Thyroid gland (tissue), 4 donors: ENCODE measurements around the gene PRRC1. TPM values are rescaled to one million over a fixed set of nuclear protein-coding genes. Genes with fewer than 3 reads are reported as not detected.
A peak's percentile ranks its signal among the peaks of the same experiment; 100 is the strongest.
"Not testable (repeated sequence)": the region's sequence is repeated elsewhere in the genome, so short reads cannot be mapped to it uniquely, and the experiment has no call there.

Experiments used
- DNase-seq, 2 donors: peaks; one replicate each; pipeline ENCODE4 v3.0.0-alpha.2; 2019
- H3K27ac ChIP-seq, 3 donors: fragments of 200-600 bp; sonication (generic); 1 replicate in 2 of 3; 2 replicates in 1 of 3; pipeline ENCODE4 v1.5.1; 2016 to 2019; ENCODE audit warnings: mild to moderate bottlenecking in 1 of 3, moderate library complexity in 1 of 3
- H3K27me3 ChIP-seq: fragments of 200-600 bp; sonication (generic); one replicate; pipeline ENCODE4 v1.5.1; 2019
- H3K36me3 ChIP-seq, 2 donors: fragments of 200-600 bp; sonication (generic); one replicate each; pipeline ENCODE4 v1.5.1; 2016 to 2019
- H3K4me1 ChIP-seq, 2 donors: fragments of 200-600 bp; sonication (generic); one replicate each; pipeline ENCODE4 v1.5.1; 2017 to 2019
- H3K4me3 ChIP-seq, 3 donors: fragments of 200-600 bp; sonication (generic); replicated peaks in 1 of 3; 1 replicate in 2 of 3; 2 replicates in 1 of 3; pipeline ENCODE4 v1.5.1; 2016; ENCODE audit warnings: mild to moderate bottlenecking in 1 of 3
- H3K9me3 ChIP-seq: fragments of 200-600 bp; sonication (generic); one replicate; pipeline ENCODE4 v1.5.1; 2017
- POLR2A ChIP-seq, 2 donors: fragments of 450-650 bp; IDR thresholded peaks; one replicate each; pipeline ENCODE4 v1.6.1; 2017; ENCODE audit warnings: antibody characterized with exemption in 2 of 2, mild to moderate bottlenecking in 2 of 2, moderate library complexity in 1 of 2
- WGBS, 2 donors: methylation state at CpG; one replicate each; pipeline ENCODE4 v1.1.5; 2017; 5-methylcytosine and 5-hydroxymethylcytosine counted together
- intact Hi-C: fragments of 100-400 bp; cut with DNase I; formaldehyde crosslinking; loops from one replicate; pipeline ENCODE4 v1.15.1; 2023
- total RNA-seq, 4 donors: library from RNA; depleted of rRNA; stranded (reverse); fragments of >200 nt; gene quantifications; one replicate each; pipeline ENCODE4 v1.2.3, GENCODE V29; 2016
- TF ChIP-seq, protein P1 (sequence below), 6 experiments: fragments of 200-600 bp in 3 of 6; fragments of 450-650 bp in 3 of 6; sonication (generic) in 3 of 6; IDR thresholded peaks; one replicate each; pipeline ENCODE4 v1.5.1; 2016 to 2019; ENCODE audit warnings: antibody characterized with exemption in 6 of 6, mild to moderate bottlenecking in 2 of 6, inconsistent platforms in 1 of 6, moderate library complexity in 1 of 6

PRRC1 gene
- total RNA-seq, 4 donors from 2014 or later: 47.4 to 79.0 (median 70.9) TPM

DNA sequence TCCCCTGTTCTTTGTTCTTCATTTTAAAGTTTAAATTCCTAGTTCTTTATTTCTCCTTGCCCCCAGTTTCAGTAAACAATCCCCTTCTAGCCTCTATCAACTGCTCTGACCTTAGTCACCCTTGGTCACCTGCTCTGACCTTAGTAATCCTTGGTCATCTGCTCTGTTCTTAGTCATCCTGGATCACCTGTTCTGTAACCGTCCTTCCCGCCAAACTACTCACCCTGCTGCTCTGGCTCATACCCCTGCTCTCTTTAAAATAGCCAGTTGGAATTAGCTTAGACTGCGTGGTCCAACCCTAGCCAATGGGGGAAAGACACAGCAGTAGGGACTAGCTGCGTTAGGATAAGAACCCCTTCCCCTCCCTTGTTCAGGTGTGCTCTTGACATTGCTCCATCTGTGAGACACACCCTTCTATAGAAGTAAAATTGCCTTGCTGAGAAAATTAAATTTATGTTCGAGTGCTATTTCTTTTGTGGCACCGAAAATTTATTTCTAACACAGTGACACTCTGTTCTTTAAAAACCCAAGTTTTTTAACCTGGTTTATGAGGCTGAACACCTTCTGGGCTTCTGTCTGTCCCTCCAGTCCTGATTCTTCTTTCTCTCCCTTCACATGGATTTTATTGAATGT, 3.8 kb downstream of the PRRC1 start:
- no peak for DNase-seq
- H3K27ac ChIP-seq: no peak overlapping the region
- intact Hi-C loops: no loop called here
- H3K4me1 ChIP-seq: peaks cover 6 to 17% of the 10 kb centered on the region in 2 donors
- 96 to 98% methylated on average over 6 of the region's 6 CpGs for WGBS, 2 donors
- no peak overlapping the region for H3K4me3 ChIP-seq
- H3K9me3 ChIP-seq: no peaks in the 10 kb centered on the region
- no peaks in the 10 kb centered on the region for H3K27me3 ChIP-seq
- H3K36me3 ChIP-seq: peaks cover 12 to 20% of the 10 kb centered on the region in 2 donors
- TF ChIP-seq POLR2A (IDR thresholded peaks at IDR 0.05): no peak
- TF ChIP-seq, protein P1, sequence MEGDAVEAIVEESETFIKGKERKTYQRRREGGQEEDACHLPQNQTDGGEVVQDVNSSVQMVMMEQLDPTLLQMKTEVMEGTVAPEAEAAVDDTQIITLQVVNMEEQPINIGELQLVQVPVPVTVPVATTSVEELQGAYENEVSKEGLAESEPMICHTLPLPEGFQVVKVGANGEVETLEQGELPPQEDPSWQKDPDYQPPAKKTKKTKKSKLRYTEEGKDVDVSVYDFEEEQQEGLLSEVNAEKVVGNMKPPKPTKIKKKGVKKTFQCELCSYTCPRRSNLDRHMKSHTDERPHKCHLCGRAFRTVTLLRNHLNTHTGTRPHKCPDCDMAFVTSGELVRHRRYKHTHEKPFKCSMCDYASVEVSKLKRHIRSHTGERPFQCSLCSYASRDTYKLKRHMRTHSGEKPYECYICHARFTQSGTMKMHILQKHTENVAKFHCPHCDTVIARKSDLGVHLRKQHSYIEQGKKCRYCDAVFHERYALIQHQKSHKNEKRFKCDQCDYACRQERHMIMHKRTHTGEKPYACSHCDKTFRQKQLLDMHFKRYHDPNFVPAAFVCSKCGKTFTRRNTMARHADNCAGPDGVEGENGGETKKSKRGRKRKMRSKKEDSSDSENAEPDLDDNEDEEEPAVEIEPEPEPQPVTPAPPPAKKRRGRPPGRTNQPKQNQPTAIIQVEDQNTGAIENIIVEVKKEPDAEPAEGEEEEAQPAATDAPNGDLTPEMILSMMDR (IDR thresholded peaks at IDR 0.05): no peak

DNA sequence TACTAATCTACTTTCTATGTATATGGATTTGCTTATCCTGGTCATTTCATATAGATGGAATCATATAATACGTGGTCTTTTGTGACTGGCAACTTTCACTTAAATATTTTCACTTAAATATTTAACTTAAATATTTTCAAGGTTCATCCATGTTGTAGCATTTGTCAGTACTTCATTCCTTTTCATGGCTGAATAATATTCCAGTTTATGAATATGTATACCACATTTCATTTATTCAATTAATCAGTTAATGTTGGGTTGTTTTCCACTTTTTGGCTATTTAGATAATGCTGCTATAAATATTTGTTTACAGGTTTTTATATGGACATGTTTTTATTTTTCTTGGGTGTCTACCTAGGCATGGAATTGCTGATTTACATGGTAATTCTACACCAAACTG, 7.7 kb downstream of the PRRC1 start:
- no peak overlapping the region for H3K4me3 ChIP-seq
- intact Hi-C loops: no loop called here
- H3K27ac ChIP-seq: no peak overlapping the region
- H3K9me3 ChIP-seq: no peaks in the 10 kb centered on the region
- no peak for DNase-seq
- no peak for TF ChIP-seq POLR2A (IDR thresholded peaks at IDR 0.05)
- TF ChIP-seq, protein P1 (IDR thresholded peaks at IDR 0.05): no peak
- WGBS, 2 donors: 98 to 100% methylated on average over 1 of the region's 1 CpG
- peaks cover 12 to 32% of the 10 kb centered on the region in 2 donors for H3K36me3 ChIP-seq
- H3K4me1 ChIP-seq: peaks cover under 1% of the 10 kb centered on the region in 2 donors
- no peaks in the 10 kb centered on the region for H3K27me3 ChIP-seq

DNA sequence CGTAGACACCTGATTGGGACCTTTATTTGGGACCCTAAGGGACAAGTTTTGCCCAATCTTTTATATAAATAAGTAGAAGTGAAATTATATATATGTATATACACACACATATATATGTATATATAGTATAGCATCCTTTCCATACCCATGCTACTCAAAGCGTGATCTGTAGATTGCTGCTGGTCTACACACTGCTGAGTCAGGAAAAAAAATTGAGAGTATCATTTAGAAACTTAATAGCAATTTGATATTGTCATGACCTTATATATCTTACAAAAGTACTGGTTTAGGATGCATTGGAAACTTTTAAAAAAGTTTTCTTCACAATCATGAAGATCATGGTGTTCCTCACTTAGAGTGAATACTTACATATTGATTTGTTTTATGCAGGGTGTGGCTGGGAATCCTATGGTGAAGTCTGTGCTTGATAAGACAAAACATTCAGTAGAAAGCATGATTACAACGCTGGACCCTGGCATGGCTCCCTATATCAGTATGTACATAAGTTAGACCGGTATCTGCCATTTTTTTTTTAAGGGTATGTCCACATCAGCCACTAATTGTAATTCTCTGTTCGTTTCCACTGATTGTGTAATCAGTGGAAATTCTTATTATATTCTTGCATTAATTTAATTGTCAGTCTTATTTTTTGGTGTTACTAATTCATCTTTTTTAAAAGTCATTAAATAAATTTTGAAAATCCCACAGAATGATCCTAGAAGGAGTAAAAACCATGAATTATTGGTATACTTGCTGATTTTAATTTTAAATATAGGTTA, 12.7 kb downstream of the PRRC1 start:
- DNase-seq: no peak
- Histone ChIP-seq H3K36me3 (peaks cover 20 to 46% of the 10 kb centered on the region in 2 donors), H3K9me3 (no peaks in the 10 kb centered on the region), H3K27ac (no peak overlapping the region), H3K4me3 (no peak overlapping the region), H3K4me1 (no peaks in the 10 kb centered on the region), H3K27me3 (no peaks in the 10 kb centered on the region)
- no peak for TF ChIP-seq POLR2A (IDR thresholded peaks at IDR 0.05)
- TF ChIP-seq, protein P1 (IDR thresholded peaks at IDR 0.05): no peak
- intact Hi-C loops: no loop called here
- WGBS, 2 donors: 95 to 96% methylated on average over 5 of the region's 5 CpGs

DNA sequence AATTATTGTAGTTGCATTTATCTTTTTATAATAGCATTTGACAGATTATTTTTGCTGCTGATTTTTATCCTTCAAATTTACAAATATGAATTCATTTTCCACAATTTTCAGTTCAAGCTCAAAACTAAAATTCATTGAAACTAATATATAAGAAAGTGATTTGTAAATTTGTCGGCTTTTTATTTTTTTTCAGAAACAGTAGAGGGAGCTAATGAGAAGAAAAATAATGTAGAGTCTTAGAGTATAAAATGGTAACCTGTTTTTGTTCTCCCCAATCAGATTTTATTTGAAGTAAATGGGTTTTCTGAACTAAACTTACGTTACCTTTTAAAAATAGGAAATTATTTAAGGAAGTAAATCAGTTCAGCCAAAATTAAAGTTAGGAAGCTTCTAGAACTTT, 19.2 kb downstream of the PRRC1 start:
- Histone ChIP-seq H3K4me3 (no peak overlapping the region), H3K9me3 (no peaks in the 10 kb centered on the region), H3K36me3 (peaks cover 42 to 53% of the 10 kb centered on the region in 2 donors), H3K27ac (no peak overlapping the region), H3K4me1 (no peaks in the 10 kb centered on the region), H3K27me3 (no peaks in the 10 kb centered on the region)
- intact Hi-C loops: no loop called here
- no peak for DNase-seq
- TF ChIP-seq POLR2A (IDR thresholded peaks at IDR 0.05): no peak
- TF ChIP-seq, protein P1 (IDR thresholded peaks at IDR 0.05): peak in 2 of 6 experiments; percentile 8 to 40
- WGBS, 2 donors: 84 to 91% methylated on average over 2 of the region's 2 CpGs

DNA sequence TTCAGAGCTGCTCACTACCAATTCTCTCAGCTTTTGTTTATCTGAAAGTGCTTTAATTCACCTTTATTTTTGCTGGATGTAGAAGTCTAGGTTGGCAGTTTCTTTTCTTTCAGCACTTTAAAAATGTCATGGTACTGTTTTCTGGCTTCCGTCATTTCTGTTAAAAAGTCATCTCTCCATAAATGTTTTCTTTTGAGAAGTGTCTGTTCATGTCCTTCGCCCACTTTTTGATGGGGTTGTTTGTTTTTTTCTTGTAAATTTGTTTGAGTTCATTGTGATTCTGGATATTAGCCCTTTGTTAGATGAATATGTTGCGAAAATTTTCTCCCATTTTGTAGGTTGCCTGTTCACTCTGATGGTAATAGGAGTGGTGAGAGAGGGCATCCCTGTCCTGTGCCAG, 23.1 kb downstream of the PRRC1 start:
- peaks cover 22 to 27% of the 10 kb centered on the region in 2 donors for H3K36me3 ChIP-seq
- H3K27me3 ChIP-seq, H3K9me3 ChIP-seq, H3K27ac ChIP-seq, H3K4me1 ChIP-seq, intact Hi-C loops, H3K4me3 ChIP-seq, DNase-seq: not testable (repeated sequence)
- 97 to 99% methylated on average over 3 of the region's 3 CpGs for WGBS, 2 donors

DNA sequence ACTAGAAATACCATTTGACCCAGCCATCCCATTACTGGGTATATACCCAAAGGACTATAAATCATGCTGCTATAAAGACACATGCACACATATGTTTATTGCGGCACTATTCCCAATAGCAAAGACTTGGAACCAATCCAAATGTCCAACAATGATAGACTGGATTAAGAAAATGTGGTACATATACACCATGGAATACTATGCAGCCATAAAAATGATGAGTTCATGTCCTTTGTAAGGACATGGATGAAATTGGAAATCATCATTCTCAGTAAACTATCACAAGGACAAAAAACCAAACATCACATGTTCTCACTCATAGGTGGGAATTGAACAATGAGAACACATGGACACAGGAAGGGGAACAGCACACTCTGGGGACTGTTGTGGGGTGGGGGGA, 27.8 kb downstream of the PRRC1 start:
- H3K27me3 ChIP-seq, H3K4me1 ChIP-seq, H3K4me3 ChIP-seq, H3K27ac ChIP-seq, H3K36me3 ChIP-seq, intact Hi-C loops, H3K9me3 ChIP-seq, DNase-seq: not testable (repeated sequence)
- WGBS, 2 donors: 100% methylated on average over 1 of the region's 1 CpG
